ENCODE results near the gene KIF9. TPM values are rescaled to one million over a fixed set of nuclear protein-coding genes. Genes with fewer than 3 reads are reported as not detected.
"Not testable (repeated sequence)": the region's sequence is repeated elsewhere in the genome, so short reads cannot be mapped to it uniquely, and the experiment has no call there.

KIF9 gene
- polyA plus RNA-seq, 1 donor: 5.6 TPM

GRCh38 chr3:47293822-47294221 is 11.2 kb upstream of the KIF9 start:
- no peak for DNase-seq

GRCh38 chr3:47291754-47292420 is 9.3 kb upstream of the KIF9 start:
- not testable (repeated sequence) for DNase-seq

- DNase-seq: no peak
Measured at GRCh38 chr3:47291158-47291753, 8.7 kb upstream of the KIF9 start.

DNA sequence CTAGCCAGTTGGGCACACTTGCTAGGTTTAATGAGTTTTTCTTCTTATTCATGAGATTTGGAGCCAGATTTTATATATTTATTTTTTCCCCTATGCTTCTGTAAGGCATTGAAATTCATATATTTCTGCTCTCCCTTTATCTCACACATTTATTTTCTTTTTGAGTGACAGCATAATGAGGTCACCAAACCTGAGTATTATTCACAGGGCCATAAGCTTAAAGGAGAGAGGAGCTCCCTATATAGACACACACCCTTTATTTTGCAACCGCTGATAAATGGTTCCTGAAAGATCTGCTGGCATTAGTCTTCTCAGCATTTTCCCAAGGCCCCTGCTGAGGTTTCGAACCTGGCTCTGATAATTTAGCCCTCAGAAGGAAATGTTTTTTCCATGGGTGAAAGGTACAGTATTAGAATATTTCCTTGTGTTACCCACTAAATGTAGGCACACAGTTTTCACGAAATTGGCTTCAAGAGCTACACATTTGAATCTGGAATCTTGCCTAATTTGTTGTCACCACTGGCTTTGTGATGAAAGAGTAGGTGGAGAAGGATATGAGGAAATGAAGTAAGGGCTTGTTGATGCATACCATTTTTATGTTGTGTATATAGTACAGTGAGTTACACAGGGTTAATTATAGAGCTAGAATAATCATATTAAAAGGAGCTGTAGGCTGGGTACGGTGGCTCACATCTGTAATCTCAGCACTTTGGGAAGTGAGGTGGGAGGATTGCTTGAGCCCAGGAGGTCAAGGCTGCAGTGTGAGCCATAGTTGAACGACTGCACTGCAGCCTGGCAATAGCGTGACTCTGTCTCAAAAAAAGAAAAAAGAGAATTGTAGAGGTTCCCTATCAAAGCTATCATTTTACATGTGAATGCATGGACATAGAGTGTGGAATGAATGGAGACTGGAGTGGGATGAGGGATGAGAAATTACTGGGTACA is 6.6 kb upstream of the KIF9 start:
- no peak for DNase-seq

GRCh38 chr3:47283591-47284364 is 1.2 kb upstream of the KIF9 start:
- no peak for DNase-seq

GRCh38 chr3:47283193-47283537 is 566 bp upstream of the KIF9 start:
- DNase-seq: no peak

- DNase-seq: no peak
Measured at GRCh38 chr3:47280519-47280918, 2.1 kb downstream of the KIF9 start.

GRCh38 chr3:47276558-47276957 is 6.0 kb downstream of the KIF9 start:
- no peak for DNase-seq

DNA sequence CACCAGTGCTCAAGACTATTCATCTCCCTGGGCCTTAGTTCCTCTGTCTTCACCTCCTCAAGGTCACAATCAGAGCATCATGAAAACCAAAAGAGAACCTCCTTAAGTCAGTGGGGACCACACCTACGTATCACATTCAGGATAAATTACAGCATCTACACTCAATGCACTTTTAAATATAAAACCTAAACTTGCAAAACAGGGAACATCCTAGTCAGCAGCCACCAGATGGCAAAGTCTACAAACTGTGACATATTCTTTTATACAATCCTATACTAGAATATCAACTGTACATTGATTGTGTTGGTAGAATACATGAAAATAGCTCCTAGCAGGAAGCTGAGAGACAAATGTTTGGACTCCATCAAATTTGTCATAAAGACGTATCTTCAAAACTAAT is 7.9 kb downstream of the KIF9 start:
- DNase-seq: no peak

- no peak for DNase-seq
Measured at GRCh38 chr3:47273564-47273963, 9.0 kb downstream of the KIF9 start.

- no peak for DNase-seq
Measured at GRCh38 chr3:47270526-47270925, 12.1 kb downstream of the KIF9 start.

DNA sequence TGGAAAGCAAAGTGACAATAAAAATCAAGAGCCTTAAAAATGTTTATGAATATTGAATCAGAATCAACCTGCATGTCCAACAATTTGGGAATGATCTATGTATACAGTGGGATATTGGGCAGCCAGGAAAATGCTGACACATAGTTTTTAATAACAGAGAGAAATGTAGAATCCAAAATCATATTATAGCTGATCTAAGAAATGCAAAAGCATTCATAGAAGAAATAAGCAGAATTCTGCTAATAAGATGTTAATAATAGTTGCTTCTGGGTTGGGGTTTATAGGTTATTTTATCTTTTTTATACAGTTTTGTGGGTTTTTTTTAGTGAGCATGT is 15.1 kb downstream of the KIF9 start:
- no peak for DNase-seq

GRCh38 chr3:47266709-47267489 is 15.7 kb downstream of the KIF9 start:
- DNase-seq: peak; percentile 74

DNA sequence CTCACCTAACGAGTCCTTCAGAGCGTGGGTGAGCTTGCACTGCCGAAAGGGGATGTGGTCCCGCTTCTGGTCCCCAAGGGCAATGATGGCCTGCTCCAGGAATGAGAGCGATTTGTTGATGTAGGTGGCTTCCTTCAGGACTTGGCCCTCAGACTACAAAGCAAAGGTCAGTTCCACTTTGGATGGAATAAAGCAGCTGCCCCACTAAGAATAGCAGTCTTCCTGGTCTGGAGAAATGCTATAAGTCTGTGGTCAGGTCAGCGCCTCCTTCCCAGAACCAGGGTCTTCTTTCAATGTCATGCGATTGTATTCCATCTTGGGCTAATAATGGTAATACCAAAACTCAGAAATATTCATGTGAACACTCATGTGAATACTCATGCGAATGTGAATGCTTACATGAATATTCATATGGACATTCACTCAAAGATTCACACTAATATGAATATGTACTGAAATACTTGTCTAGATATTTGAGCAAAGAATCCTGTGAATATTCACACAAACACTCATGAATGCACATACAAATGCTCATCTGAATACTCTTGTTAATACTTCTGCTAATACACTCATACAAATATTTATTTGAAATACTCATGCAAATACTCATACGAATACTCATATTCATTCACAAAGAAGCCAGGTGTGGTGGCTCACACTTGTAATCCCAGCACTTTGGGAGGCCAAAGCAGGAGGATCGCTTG is 16.7 kb downstream of the KIF9 start:
- no peak for DNase-seq

DNA sequence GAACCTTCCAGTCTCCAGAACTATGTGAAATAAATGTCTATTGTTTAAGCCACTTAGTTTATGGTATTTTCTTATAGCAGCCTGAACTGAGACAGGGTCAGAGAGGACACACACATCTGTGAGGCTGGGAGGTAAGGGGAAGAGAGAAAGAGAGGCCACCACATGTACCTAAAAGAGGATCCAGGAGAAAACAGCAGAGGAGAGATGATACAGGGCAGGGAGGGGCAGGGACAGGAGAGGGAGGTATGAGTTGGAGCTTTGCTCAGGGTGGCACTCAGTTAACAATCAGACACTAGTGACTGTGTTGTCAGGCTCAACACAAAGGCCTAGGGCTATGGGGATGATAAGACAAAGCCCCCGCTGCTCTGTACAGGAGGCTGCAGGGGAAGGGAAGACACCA is 17.6 kb downstream of the KIF9 start:
- no peak for DNase-seq

- DNase-seq: no peak
Measured at GRCh38 chr3:47261301-47261700, 21.3 kb downstream of the KIF9 start.

DNA sequence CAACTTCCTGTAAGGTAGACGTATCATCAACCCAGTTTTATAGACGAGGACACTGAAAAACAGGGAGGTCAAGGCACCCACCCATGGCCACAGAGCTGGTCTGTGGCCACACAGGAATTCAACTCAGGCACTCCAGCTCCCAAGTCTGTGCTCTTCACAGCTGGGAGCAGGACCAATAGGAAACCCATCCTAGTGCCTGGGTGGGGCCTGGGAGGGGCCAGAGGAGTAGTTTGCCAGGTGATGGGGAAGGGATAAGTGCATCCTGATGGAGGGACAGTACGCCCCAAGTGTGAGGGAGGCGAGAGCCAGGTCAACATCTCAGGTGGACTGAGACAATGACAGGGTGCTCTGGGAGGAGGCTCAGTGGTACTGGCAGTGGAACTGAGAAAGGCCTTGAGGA is 22.0 kb downstream of the KIF9 start:
- no peak for DNase-seq

GRCh38 chr3:47259114-47259513 is 23.5 kb downstream of the KIF9 start:
- no peak for DNase-seq

DNA sequence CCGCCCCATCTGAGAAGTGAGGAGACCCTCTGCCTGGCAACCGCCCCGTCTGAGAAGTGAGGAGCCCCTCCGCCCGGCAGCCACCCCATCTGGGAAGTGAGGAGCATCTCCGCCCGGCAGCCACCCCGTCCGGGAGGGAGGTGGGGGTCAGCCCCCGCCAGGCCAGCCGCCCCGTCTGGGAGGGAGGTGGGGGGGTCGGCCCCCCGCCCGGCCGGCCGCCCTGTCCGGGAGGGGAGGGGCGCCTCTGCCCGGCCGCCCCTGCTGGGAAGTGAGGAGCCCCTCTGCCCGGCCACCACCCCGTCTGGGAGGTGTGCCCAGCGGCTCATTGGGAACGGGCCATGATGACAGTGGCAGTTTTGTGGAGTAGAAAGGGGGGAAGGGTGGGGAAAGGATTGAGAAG is 26.3 kb downstream of the KIF9 start:
- not testable (repeated sequence) for DNase-seq

DNA sequence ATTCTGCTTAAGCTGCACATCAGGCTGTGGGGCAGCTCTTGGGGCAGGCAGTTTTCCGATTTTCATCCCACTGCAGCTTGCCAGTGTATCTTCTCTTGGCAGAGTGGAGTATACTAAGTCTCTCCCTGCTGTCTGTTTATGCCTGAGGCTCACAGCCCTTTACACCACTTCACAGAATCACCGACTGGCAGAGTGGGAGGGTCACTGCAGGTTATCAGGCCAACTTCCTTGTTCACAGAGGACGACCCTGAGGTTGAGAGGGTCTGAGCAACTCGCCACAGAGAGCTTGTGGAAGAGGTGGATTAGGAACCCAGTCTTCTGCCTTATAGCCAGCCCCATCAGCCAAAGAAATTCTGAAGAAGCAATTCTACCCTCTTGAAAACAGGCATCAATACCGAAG is 30.9 kb downstream of the KIF9 start:
- no peak for DNase-seq

GRCh38 chr3:47251085-47251484 is 31.5 kb downstream of the KIF9 start:
- DNase-seq: not testable (repeated sequence)

Measured in hindlimb muscle (tissue), 1 donor.